Activated gamma-delta T cell treated with Interleukin-2 at 50 U/mL for 16 hours (primary cell): ENCODE data around the gene DUSP28.
"Not testable (repeated sequence)": the region's sequence is repeated elsewhere in the genome, so short reads cannot be mapped to it uniquely, and the experiment has no call there.

Source experiments
- DNase-seq: peaks from one replicate; pipeline ENCODE4 v3.0.0-alpha.2; 2020

DUSP28 gene

GRCh38 chr2:240560084-240560479 is at the start of gene DUSP28:
DUSP28 (plus strand) TSS chr2:240560357; CDS start chr2:240560685, 328 bp downstream.
- peak; percentile 87 for DNase-seq

- DNase-seq: no peak
These were observed 49.5 kb upstream of the DUSP28 start for GRCh38 chr2:240510513-240511210.

GRCh38 chr2:240511351-240512108 is 48.6 kb upstream of the DUSP28 start:
- no peak for DNase-seq

GRCh38 chr2:240512109-240512485 is 48.1 kb upstream of the DUSP28 start:
- DNase-seq: no peak

- DNase-seq: no peak
These were observed 47.3 kb upstream of the DUSP28 start for GRCh38 chr2:240512666-240513535.

GRCh38 chr2:240513549-240514287 is 46.4 kb upstream of the DUSP28 start:
- DNase-seq: peak; percentile 82

- no peak for DNase-seq
These were observed 45.5 kb upstream of the DUSP28 start for GRCh38 chr2:240514631-240515030.

- DNase-seq: no peak
These were observed 42.8 kb upstream of the DUSP28 start for GRCh38 chr2:240517342-240517741.

GRCh38 chr2:240518981-240519380 is 41.2 kb upstream of the DUSP28 start:
- no peak for DNase-seq

- DNase-seq: no peak
These were observed 40.6 kb upstream of the DUSP28 start for GRCh38 chr2:240519396-240520129.

GRCh38 chr2:240520130-240520973 is 39.8 kb upstream of the DUSP28 start:
- DNase-seq: no peak

- DNase-seq: no peak
These were observed 39.2 kb upstream of the DUSP28 start for GRCh38 chr2:240520974-240521350.

- DNase-seq: not testable (repeated sequence)
These were observed 38.3 kb upstream of the DUSP28 start for GRCh38 chr2:240521885-240522284.

GRCh38 chr2:240522406-240522805 is 37.8 kb upstream of the DUSP28 start:
- DNase-seq: no peak

- DNase-seq: no peak
These were observed 36.5 kb upstream of the DUSP28 start for GRCh38 chr2:240523451-240524281.

- DNase-seq: no peak
These were observed 35.0 kb upstream of the DUSP28 start for GRCh38 chr2:240524963-240525718.

- DNase-seq: no peak
These were observed 34.4 kb upstream of the DUSP28 start for GRCh38 chr2:240525802-240526201.

GRCh38 chr2:240526521-240526920 is 33.6 kb upstream of the DUSP28 start:
- no peak for DNase-seq

- no peak for DNase-seq
These were observed 32.9 kb upstream of the DUSP28 start for GRCh38 chr2:240527153-240527750.
